CD4-positive, alpha-beta T cell treated with Interleukin-10 for 1 hour (primary cell): ENCODE results near the gene ADRA1B.

Experiments used
- DNase-seq: peaks from one replicate; pipeline ENCODE4 v3.0.0-alpha.2; 2020

Gene ADRA1B

DNA sequence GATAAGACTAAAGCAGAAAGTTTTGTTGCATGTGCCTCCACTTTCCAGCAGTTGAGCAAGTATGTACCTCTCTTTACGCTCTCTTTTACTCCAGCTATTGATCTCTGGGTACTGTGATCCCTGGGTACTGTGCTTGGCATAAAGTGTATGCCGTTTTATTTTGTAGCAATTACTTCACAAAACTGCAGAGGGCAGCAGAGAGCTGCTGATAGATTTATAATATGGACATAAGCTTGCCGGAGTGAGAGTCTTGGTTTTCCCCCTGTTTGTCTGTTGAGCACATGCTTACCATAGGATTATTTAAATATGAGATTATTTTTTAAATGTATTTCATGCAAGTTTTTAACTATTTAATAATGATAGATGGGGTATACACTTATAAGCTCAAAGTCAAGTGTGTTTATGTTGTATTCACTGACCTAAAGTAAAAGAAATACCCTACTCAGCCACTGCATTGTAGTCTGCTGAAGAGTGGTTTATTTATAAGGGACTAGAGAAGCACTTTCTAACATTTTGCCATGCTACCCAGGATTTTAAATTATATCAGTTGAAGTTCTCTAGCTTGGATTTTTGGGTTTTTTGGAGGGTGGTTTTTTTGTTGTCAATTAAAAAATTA lies 105.7 kb downstream of the ADRA1B start:
- peak; percentile 81 for DNase-seq
